ENCODE data around the gene STAT3.

STAT3 gene

DNA sequence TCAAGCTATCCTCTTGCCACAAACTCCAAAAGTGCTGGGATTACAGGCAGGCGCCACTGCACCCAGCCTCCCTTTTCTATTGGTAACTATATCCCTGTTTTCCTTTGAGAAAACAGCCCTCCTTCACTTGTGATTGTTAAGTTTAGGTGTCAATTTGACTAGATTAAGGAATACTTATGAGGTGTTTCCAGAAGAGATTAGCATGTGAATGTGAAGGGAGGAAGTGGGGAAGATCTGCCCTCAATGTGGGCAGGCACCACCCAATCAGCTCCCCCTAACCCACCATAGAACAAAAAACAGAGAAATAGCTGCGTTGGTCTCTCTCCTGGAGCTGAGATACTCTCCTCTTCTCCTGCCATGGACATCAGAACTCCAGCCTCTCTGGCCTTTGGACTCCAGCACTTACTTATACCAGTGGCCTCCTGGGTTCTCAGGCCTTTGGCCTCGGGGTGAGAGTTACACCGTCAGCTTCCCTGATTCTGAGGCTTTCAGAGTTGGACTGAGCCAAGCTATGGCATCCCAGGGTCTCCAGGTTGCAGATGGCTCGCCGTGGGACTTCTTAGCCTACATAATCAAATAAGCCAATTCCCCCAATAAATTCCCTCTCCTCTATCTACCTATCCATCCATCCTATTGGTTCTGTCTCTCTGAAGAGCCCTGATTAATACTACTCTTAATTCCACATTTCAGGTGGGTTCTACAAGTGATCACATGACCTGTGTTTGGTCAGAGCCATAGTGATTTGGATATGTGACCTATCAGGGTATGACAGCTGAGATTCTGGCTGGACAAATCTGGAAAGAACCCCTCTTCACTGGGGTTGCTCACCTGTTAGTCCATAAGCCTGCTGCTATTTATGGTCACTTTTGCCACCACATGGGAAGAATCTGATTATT lies 12.0 kb upstream of the STAT3 start:
- TF ChIP-seq CREB1 (IDR thresholded peaks at IDR 0.05; ENCODE audit: low read depth) (no peak), EGR1 (IDR thresholded peaks at IDR 0.05) (no peak), YY1 (IDR thresholded peaks at IDR 0.05; ENCODE audit: low read depth) (no peak), FOXM1 (IDR thresholded peaks at IDR 0.05; ENCODE audit: borderline replicate concordance, low read depth) (no peak), TCF12 (IDR thresholded peaks at IDR 0.05; ENCODE audit: low read depth) (no peak)

DNA sequence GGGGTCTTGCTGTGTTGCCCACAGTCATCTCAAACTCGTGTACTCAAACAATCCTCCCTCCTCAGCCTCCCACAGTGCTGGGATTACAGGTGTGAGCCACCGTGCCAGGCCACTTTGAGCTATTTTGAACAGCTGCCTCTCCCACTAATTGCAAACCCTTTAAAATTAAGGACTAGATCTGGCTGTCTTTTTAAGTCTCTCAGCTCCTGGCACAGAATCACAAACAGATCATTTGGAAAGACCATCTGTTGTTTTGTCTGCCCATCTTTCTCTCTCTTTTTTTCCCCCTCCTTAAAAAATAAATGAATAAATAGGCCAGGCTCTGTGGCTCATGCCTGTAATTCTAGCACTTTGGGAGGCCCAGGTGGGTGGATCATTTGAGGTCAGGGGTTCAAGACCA lies 10.9 kb upstream of the STAT3 start:
- TF ChIP-seq, protein P1, sequence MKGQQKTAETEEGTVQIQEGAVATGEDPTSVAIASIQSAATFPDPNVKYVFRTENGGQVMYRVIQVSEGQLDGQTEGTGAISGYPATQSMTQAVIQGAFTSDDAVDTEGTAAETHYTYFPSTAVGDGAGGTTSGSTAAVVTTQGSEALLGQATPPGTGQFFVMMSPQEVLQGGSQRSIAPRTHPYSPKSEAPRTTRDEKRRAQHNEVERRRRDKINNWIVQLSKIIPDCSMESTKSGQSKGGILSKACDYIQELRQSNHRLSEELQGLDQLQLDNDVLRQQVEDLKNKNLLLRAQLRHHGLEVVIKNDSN (IDR thresholded peaks at IDR 0.05) = no peak
- TF ChIP-seq EGR1 (IDR thresholded peaks at IDR 0.05) (no peak), MAX (IDR thresholded peaks at IDR 0.05) (no peak), NFIC (IDR thresholded peaks at IDR 0.05) (no peak), TAF1 (IDR thresholded peaks at IDR 0.05; ENCODE audit: low read depth) (no peak), FOXM1 (IDR thresholded peaks at IDR 0.05; ENCODE audit: borderline replicate concordance, low read depth) (no peak), EP300 (IDR thresholded peaks at IDR 0.05; ENCODE audit: borderline replicate concordance) (no peak), YY1 (IDR thresholded peaks at IDR 0.05; ENCODE audit: low read depth) (no peak), TEAD4 (IDR thresholded peaks at IDR 0.05) (no peak), ZBTB7A (IDR thresholded peaks at IDR 0.05; ENCODE audit: low read depth) (no peak), CREB1 (IDR thresholded peaks at IDR 0.05; ENCODE audit: low read depth) (no peak), CEBPB (IDR thresholded peaks at IDR 0.05) (no peak), TCF12 (IDR thresholded peaks at IDR 0.05; ENCODE audit: low read depth) (no peak), RAD21 (IDR thresholded peaks at IDR 0.05; ENCODE audit: low read depth) (no peak)
- TF ChIP-seq, protein P2, sequence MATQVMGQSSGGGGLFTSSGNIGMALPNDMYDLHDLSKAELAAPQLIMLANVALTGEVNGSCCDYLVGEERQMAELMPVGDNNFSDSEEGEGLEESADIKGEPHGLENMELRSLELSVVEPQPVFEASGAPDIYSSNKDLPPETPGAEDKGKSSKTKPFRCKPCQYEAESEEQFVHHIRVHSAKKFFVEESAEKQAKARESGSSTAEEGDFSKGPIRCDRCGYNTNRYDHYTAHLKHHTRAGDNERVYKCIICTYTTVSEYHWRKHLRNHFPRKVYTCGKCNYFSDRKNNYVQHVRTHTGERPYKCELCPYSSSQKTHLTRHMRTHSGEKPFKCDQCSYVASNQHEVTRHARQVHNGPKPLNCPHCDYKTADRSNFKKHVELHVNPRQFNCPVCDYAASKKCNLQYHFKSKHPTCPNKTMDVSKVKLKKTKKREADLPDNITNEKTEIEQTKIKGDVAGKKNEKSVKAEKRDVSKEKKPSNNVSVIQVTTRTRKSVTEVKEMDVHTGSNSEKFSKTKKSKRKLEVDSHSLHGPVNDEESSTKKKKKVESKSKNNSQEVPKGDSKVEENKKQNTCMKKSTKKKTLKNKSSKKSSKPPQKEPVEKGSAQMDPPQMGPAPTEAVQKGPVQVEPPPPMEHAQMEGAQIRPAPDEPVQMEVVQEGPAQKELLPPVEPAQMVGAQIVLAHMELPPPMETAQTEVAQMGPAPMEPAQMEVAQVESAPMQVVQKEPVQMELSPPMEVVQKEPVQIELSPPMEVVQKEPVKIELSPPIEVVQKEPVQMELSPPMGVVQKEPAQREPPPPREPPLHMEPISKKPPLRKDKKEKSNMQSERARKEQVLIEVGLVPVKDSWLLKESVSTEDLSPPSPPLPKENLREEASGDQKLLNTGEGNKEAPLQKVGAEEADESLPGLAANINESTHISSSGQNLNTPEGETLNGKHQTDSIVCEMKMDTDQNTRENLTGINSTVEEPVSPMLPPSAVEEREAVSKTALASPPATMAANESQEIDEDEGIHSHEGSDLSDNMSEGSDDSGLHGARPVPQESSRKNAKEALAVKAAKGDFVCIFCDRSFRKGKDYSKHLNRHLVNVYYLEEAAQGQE (IDR thresholded peaks at IDR 0.05; ENCODE audit: low read depth) = no peak

DNA sequence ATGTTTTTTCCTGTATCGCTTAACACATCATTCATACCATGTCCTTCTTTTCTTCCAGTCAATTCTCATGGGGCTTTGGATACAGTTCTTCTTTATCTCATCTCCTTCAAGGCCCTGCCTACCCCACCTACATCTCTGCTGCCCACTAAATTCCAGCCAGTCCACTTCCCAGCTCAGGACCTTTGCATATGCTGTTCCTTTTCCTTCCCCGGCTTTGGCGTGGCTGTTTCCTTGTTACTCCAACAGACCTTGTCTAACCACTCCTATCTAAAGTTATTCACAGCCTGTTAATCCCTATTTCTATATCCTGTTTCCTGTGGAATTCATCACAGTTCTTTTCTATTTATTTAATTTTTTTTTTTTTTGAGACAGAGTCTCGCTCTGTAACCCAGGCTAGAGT lies 6.6 kb upstream of the STAT3 start:
- TF ChIP-seq TCF12 (IDR thresholded peaks at IDR 0.05; ENCODE audit: low read depth) = no peak
- no peak for TF ChIP-seq YY1 (IDR thresholded peaks at IDR 0.05; ENCODE audit: low read depth)
- TF ChIP-seq ZBTB7A (IDR thresholded peaks at IDR 0.05; ENCODE audit: low read depth) = no peak
- no peak for TF ChIP-seq CREB1 (IDR thresholded peaks at IDR 0.05; ENCODE audit: low read depth)
- no peak for TF ChIP-seq FOXM1 (IDR thresholded peaks at IDR 0.05; ENCODE audit: borderline replicate concordance, low read depth)
- no peak for TF ChIP-seq TEAD4 (IDR thresholded peaks at IDR 0.05)
- no peak for TF ChIP-seq NFIC (IDR thresholded peaks at IDR 0.05)

DNA sequence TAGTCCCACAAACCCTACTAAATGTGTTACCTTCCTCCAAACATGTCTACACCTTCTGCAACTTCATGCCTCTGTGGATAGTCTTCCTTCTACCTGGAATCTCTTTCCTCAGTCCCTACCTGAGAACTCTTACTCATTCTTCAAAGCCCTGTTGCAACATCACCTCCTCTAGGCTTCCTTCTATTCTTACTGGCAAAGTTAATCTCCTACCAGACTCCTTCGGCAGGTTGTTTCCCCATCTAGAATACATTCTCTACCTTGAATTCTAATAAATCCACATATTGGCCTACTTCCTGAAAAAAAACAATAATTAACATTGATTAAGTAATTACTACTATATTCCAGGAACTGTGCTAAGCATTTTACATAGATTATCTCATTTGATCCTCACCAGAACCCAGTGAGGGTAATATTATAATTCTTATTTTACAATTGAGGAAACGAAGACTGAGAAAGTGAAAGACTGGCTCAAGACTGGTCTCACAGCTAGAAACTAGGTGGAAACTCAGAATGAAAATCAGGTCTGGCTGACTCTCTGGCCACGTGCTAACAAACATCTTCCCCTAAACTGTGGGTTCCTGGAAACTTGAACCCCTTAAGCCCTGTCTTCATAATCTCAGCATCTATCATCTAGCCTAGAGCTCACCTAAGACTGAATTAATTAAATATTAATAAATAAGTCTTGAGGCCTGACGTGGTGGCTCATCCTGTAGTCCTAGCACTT lies 4.6 kb upstream of the STAT3 start:
- TF ChIP-seq TAF1 (IDR thresholded peaks at IDR 0.05; ENCODE audit: low read depth) (no peak), FOXM1 (IDR thresholded peaks at IDR 0.05; ENCODE audit: borderline replicate concordance, low read depth) (no peak), EP300 (IDR thresholded peaks at IDR 0.05; ENCODE audit: borderline replicate concordance) (no peak), EGR1 (IDR thresholded peaks at IDR 0.05) (no peak), TEAD4 (IDR thresholded peaks at IDR 0.05) (no peak), CEBPB (IDR thresholded peaks at IDR 0.05) (no peak), CREB1 (IDR thresholded peaks at IDR 0.05; ENCODE audit: low read depth) (no peak), ZBTB7A (IDR thresholded peaks at IDR 0.05; ENCODE audit: low read depth) (no peak), RAD21 (IDR thresholded peaks at IDR 0.05; ENCODE audit: low read depth) (no peak), NFIC (IDR thresholded peaks at IDR 0.05) (no peak), YY1 (IDR thresholded peaks at IDR 0.05; ENCODE audit: low read depth) (no peak), MAX (IDR thresholded peaks at IDR 0.05) (no peak), TCF12 (IDR thresholded peaks at IDR 0.05; ENCODE audit: low read depth) (no peak)
- TF ChIP-seq, protein P2 (IDR thresholded peaks at IDR 0.05; ENCODE audit: low read depth) = no peak
- TF ChIP-seq, protein P1 (IDR thresholded peaks at IDR 0.05) = no peak

DNA sequence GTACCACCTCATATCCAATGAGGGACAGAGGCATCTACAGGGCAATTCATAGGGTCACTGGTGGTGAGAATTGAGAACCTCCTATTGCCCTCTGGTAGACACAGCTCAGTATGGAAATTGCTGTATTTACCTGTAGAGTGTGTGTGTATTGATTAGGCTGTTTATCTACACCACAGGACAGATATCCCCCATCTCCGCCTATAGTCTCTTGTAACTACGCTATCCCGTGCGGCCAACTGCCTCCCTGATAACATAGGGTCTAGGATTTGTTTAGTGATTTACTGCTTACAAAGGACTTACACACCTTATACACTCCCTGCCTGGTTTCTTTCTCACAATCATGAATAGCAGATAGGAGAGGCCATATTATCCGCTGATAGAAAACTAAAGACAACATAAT lies 1.7 kb upstream of the STAT3 start:
- TF ChIP-seq FOXM1 (IDR thresholded peaks at IDR 0.05; ENCODE audit: borderline replicate concordance, low read depth) = no peak
- TF ChIP-seq EGR1 (IDR thresholded peaks at IDR 0.05) = no peak
- TF ChIP-seq, protein P1 (IDR thresholded peaks at IDR 0.05) = no peak
- TF ChIP-seq TAF1 (IDR thresholded peaks at IDR 0.05; ENCODE audit: low read depth) = no peak
- no peak for TF ChIP-seq RAD21 (IDR thresholded peaks at IDR 0.05; ENCODE audit: low read depth)
- no peak for TF ChIP-seq TCF12 (IDR thresholded peaks at IDR 0.05; ENCODE audit: low read depth)

All from Ishikawa (cell line).